GM23338 (cell line): ENCODE data around the gene CDV3. TPM values are rescaled to one million over a fixed set of nuclear protein-coding genes. Genes with fewer than 3 reads are reported as not detected.
A peak's percentile ranks its signal among the peaks of the same experiment; 100 is the strongest.

Experiments used
- ATAC-seq: fragments of 200-7000 bp; cut with Tn5 transposase; 3 replicates; pipeline ENCODE4 v1.9.1; 2020
- DNase-seq: peaks from one replicate; pipeline ENCODE4 v3.0.0-alpha.2; 2015; ENCODE audit warnings: low spot score
- H2AFZ ChIP-seq: fragments of 200-600 bp; sonication (generic); 2 replicates; pipeline ENCODE4 v1.8.0; 2016; ENCODE audit warnings: antibody characterized with exemption, mild to moderate bottlenecking, moderate library complexity
- H3F3A ChIP-seq: fragments of 200-600 bp; sonication (generic); replicated peaks from 2 replicates; pipeline ENCODE4 v1.8.0; 2017; ENCODE audit warnings: antibody characterized with exemption, mixed run types, low read depth
- H3K27ac ChIP-seq: fragments of 200-600 bp; sonication (generic); 2 replicates; pipeline ENCODE4 v1.6.1; 2016; ENCODE audit warnings: low read depth
- H3K27me3 ChIP-seq: fragments of 200-600 bp; sonication (generic); 2 replicates; pipeline ENCODE4 v1.8.0; 2016; ENCODE audit warnings: mild to moderate bottlenecking, mixed run types, moderate library complexity; ENCODE audit not compliant: insufficient read depth
- H3K36me3 ChIP-seq: fragments of 200-600 bp; sonication (generic); 2 replicates; pipeline ENCODE4 v1.8.0; 2016; ENCODE audit warnings: mild to moderate bottlenecking; ENCODE audit not compliant: insufficient read depth
- H3K4me1 ChIP-seq: fragments of 200-600 bp; sonication (generic); 2 replicates; pipeline ENCODE4 v1.8.0; 2016; ENCODE audit warnings: mild to moderate bottlenecking, moderate library complexity; ENCODE audit not compliant: insufficient read depth
- H3K4me2 ChIP-seq: fragments of 200-600 bp; sonication (generic); 2 replicates; pipeline ENCODE4 v1.7.1; 2017; ENCODE audit warnings: mixed run types
- H3K4me3 ChIP-seq: fragments of 200-600 bp; sonication (generic); 2 replicates; pipeline ENCODE4 v1.6.1; 2016; ENCODE audit warnings: mixed run types
- H3K79me2 ChIP-seq: fragments of 200-600 bp; sonication (generic); replicated peaks from 2 replicates; pipeline ENCODE4 v1.8.0; 2017; ENCODE audit warnings: mild to moderate bottlenecking; ENCODE audit not compliant: insufficient read depth
- H3K9me2 ChIP-seq: fragments of 200-600 bp; sonication (generic); 2 replicates; pipeline ENCODE4 v1.8.0; 2017; ENCODE audit not compliant: insufficient read depth
- H4K20me1 ChIP-seq: fragments of 200-600 bp; sonication (generic); replicated peaks from 2 replicates; pipeline ENCODE4 v1.8.0; 2017; ENCODE audit warnings: mild to moderate bottlenecking; ENCODE audit not compliant: insufficient read depth
- H3K27ac Mint-ChIP-seq: 2 replicates; pipeline ENCODE4 v1.8.0; 2020; ENCODE audit warnings: inconsistent platforms, mild to moderate bottlenecking, moderate library complexity, mixed read lengths
- H3K27me3 Mint-ChIP-seq: 3 replicates; pipeline ENCODE4 v1.8.0; 2022; ENCODE audit warnings: low read depth, mild to moderate bottlenecking, moderate library complexity, mixed read lengths, inconsistent platforms; ENCODE audit not compliant: insufficient read depth, poor library complexity
- H3K36me3 Mint-ChIP-seq: 3 replicates; pipeline ENCODE4 v1.8.0; 2021; ENCODE audit warnings: low read depth, mild to moderate bottlenecking, inconsistent platforms, moderate library complexity, mixed read lengths
- H3K4me1 Mint-ChIP-seq: 3 replicates; pipeline ENCODE4 v1.8.0; 2020; ENCODE audit warnings: mild to moderate bottlenecking, inconsistent platforms, mixed read lengths
- H3K4me3 Mint-ChIP-seq: 3 replicates; pipeline ENCODE4 v1.8.0; 2021; ENCODE audit warnings: moderate library complexity, mild to moderate bottlenecking, inconsistent platforms, mixed read lengths
- H3K9me3 Mint-ChIP-seq: 3 replicates; pipeline ENCODE4 v1.8.0; 2020; ENCODE audit warnings: moderate library complexity, mild to moderate bottlenecking, inconsistent platforms, mixed read lengths
- CREB1 ChIP-seq: fragments of 250-450 bp; sonication (Bioruptor Pico); IDR thresholded peaks from 2 replicates; pipeline ENCODE4 v1.5.0; 2020; ENCODE audit warnings: low read depth, mild to moderate bottlenecking, moderate library complexity
- CTCF ChIP-seq, 2 experiments: fragments of 200-600 bp in 1 of 2; sonication (generic) in 1 of 2; conservative IDR thresholded peaks; 2 replicates each; pipeline versions ENCODE4 v1.5.1 to v1.6.1; 2016 to 2017; ENCODE audit warnings: antibody characterized with exemption in 2 of 2, low read depth in 2 of 2, mild to moderate bottlenecking in 2 of 2, moderate library complexity in 1 of 2
- ETS1 ChIP-seq: IDR thresholded peaks from 2 replicates; pipeline ENCODE4 v1.6.1; 2016; ENCODE audit warnings: antibody characterized with exemption
- EZH2 ChIP-seq: fragments of 200-600 bp; sonication (generic); IDR thresholded peaks from one replicate; pipeline ENCODE4 v1.8.0; 2017; ENCODE audit warnings: antibody characterized with exemption, mild to moderate bottlenecking, low read depth; ENCODE audit not compliant: unreplicated experiment
- EZH2phosphoT487 ChIP-seq: fragments of 200-600 bp; sonication (generic); IDR thresholded peaks from one replicate; pipeline ENCODE4 v1.8.1; 2018; ENCODE audit warnings: antibody characterized with exemption; ENCODE audit not compliant: unreplicated experiment
- JUNB ChIP-seq: IDR thresholded peaks from one replicate; pipeline ENCODE4 v1.6.1; 2016; ENCODE audit warnings: antibody characterized with exemption; ENCODE audit not compliant: unreplicated experiment
- NANOG ChIP-seq: IDR thresholded peaks from 2 replicates; pipeline ENCODE4 v1.6.1; 2016; ENCODE audit warnings: antibody characterized with exemption, borderline replicate concordance
- POLR2AphosphoS5 ChIP-seq: IDR thresholded peaks from 2 replicates; pipeline ENCODE4 v1.6.1; 2016; ENCODE audit warnings: antibody characterized with exemption, low read depth
- REST ChIP-seq: IDR thresholded peaks from one replicate; pipeline ENCODE4 v1.6.1; 2018; ENCODE audit warnings: antibody characterized with exemption; ENCODE audit not compliant: unreplicated experiment
- STAT1 ChIP-seq: IDR thresholded peaks from one replicate; pipeline ENCODE4 v1.6.1; 2016; ENCODE audit warnings: antibody characterized with exemption; ENCODE audit not compliant: unreplicated experiment
- ZNF114 ChIP-seq: fragments of 250-450 bp; sonication (Bioruptor Pico); IDR thresholded peaks from 2 replicates; pipeline ENCODE4 v1.5.0; 2020; ENCODE audit warnings: mild to moderate bottlenecking, moderate library complexity
- ZNF331 ChIP-seq: fragments of 250-450 bp; sonication (Bioruptor Pico); IDR thresholded peaks from 2 replicates; pipeline ENCODE4 v1.5.0; 2020; ENCODE audit warnings: low read depth, mild to moderate bottlenecking, moderate library complexity
- ZNF462 ChIP-seq: fragments of 250-450 bp; sonication (Bioruptor Pico); IDR thresholded peaks from 2 replicates; pipeline ENCODE4 v1.5.0; 2020; ENCODE audit warnings: mild to moderate bottlenecking, moderate library complexity
- polyA plus RNA-seq: library from polyadenylated mRNA; unstranded; fragments of >200 nt; fragmentation: Nextera tagmentation; extraction: Ambion mirVana; gene quantifications from 2 replicates; pipeline ENCODE4 v1.2.1, GENCODE V29; 2016
- total RNA-seq: library from RNA; depleted of rRNA; stranded (reverse); fragments of >200 nt; shearing (Covaris generic); gene quantifications from 2 replicates; pipeline ENCODE4 v1.2.3, GENCODE V29; 2014

Gene CDV3
- total and polyA plus RNA-seq, 2 experiments from 2014 or later, result 36.6 to 119 TPM

GRCh38 chr3:133548090-133548489 lies 25.4 kb upstream of the CDV3 start:
- Histone ChIP-seq H2AFZ (peak overlapping the region; percentile 1; the same call in 1 of the 2 replicates), H3K9me2 (no peaks in the 10 kb centered on the region), H3F3A (no peaks in the 10 kb centered on the region), H4K20me1 (no peaks in the 10 kb centered on the region), H3K4me1 (peaks cover 7% of the 10 kb centered on the region; the same call in 1 of the 2 replicates), H3K4me2 (no peak overlapping the region; the same call in 1 of the 2 replicates), H3K27me3 (no peaks in the 10 kb centered on the region), H3K4me3 (no peak overlapping the region), H3K27ac (peak overlapping the region; percentile 56; the same call in 1 of the 2 replicates), H3K36me3 (no peaks in the 10 kb centered on the region), H3K79me2 (no peaks in the 10 kb centered on the region)
- Mint-ChIP-seq H3K27me3 (no peaks in the 10 kb centered on the region), H3K4me3 (no peak overlapping the region), H3K36me3 (peaks cover 10% of the 10 kb centered on the region; the same call in 1 of the 3 replicates), H3K4me1 (peaks cover 14% of the 10 kb centered on the region), H3K9me3 (peaks cover 23% of the 10 kb centered on the region; the same call in 2 of the 3 replicates), H3K27ac (no peak overlapping the region)
- no peak for TF ChIP-seq POLR2AphosphoS5
- TF ChIP-seq ZNF114 (CRISPR knock-in tag), result no peak
- TF ChIP-seq REST, result no peak
- TF ChIP-seq EZH2phosphoT487, result no peak
- TF ChIP-seq JUNB, result no peak
- TF ChIP-seq NANOG, result no peak
- no peak for TF ChIP-seq ZNF462 (CRISPR knock-in tag)
- no peak for TF ChIP-seq ZNF331 (CRISPR knock-in tag)
- TF ChIP-seq CTCF (conservative IDR thresholded peaks at IDR 0.05; ENCODE audit: low read depth in 2 of 2), result no peak
- no peak for TF ChIP-seq EZH2
- TF ChIP-seq STAT1, result no peak
- TF ChIP-seq CREB1 (CRISPR knock-in tag), result no peak
- no peak for TF ChIP-seq ETS1
- ATAC-seq (no peak), DNase-seq (no peak)
